Measurements from ENCODE around the gene EMP2. TPM values are rescaled to one million over a fixed set of nuclear protein-coding genes. Genes with fewer than 3 reads are reported as not detected.
"Not testable (repeated sequence)": the region's sequence is repeated elsewhere in the genome, so short reads cannot be mapped to it uniquely, and the experiment has no call there.

The EMP2 gene
- total RNA-seq, 1 donor from 2014 or later: 518 TPM

GRCh38 chr16:10622036-10622921 is 41.9 kb upstream of the EMP2 start:
- Histone ChIP-seq H3K4me3 (no peak overlapping the region), H3K36me3 (no peaks in the 10 kb centered on the region), H3K9me3 (no peaks in the 10 kb centered on the region), H3K27me3 (ENCODE audit: low read depth) (no peaks in the 10 kb centered on the region), H3K4me1 (peaks cover 21% of the 10 kb centered on the region), H3K27ac (peak overlapping the region; percentile 69)
- DNase-seq (peak; percentile 72), ATAC-seq (peak; percentile 77 to 79)
- intact Hi-C loops (cut with DNase I): no loop called here
- TF ChIP-seq CTCF (IDR thresholded peaks at IDR 0.05): no peak

GRCh38 chr16:10621216-10621949 is 41.0 kb upstream of the EMP2 start:
- H3K36me3 ChIP-seq; intact Hi-C loops (cut with DNase I); H3K4me3 ChIP-seq; ATAC-seq; H3K27me3 ChIP-seq (ENCODE audit: low read depth); DNase-seq; H3K9me3 ChIP-seq: not testable (repeated sequence)
- Histone ChIP-seq H3K27ac (peak overlapping the region; percentile 53), H3K4me1 (peaks cover 30% of the 10 kb centered on the region)

- Histone ChIP-seq H3K36me3 (no peaks in the 10 kb centered on the region), H3K4me1 (peaks cover 33% of the 10 kb centered on the region), H3K27me3 (ENCODE audit: low read depth) (no peaks in the 10 kb centered on the region), H3K4me3 (no peak overlapping the region), H3K9me3 (no peaks in the 10 kb centered on the region), H3K27ac (peak overlapping the region; percentile 84)
- DNase-seq (no peak), ATAC-seq (no peak)
- intact Hi-C loops (cut with DNase I): no loop called here
- TF ChIP-seq CTCF (IDR thresholded peaks at IDR 0.05): no peak
These were observed 39.7 kb upstream of the EMP2 start for GRCh38 chr16:10620120-10620519.

GRCh38 chr16:10619271-10619849 is 39.0 kb upstream of the EMP2 start:
- Histone ChIP-seq H3K9me3 (no peaks in the 10 kb centered on the region), H3K27ac (peak overlapping the region; percentile 84), H3K27me3 (ENCODE audit: low read depth) (no peaks in the 10 kb centered on the region), H3K4me1 (peaks cover 33% of the 10 kb centered on the region), H3K4me3 (peak overlapping the region; percentile 30), H3K36me3 (no peaks in the 10 kb centered on the region)
- no peak for TF ChIP-seq CTCF (IDR thresholded peaks at IDR 0.05)
- DNase-seq: peak; percentile 83
- intact Hi-C loops (cut with DNase I): no loop called here
- peak; percentile 64 to 66 for ATAC-seq

GRCh38 chr16:10618710-10619209 is 38.4 kb upstream of the EMP2 start:
- Histone ChIP-seq H3K4me3 (peak overlapping the region; percentile 30), H3K27me3 (ENCODE audit: low read depth) (no peaks in the 10 kb centered on the region), H3K9me3 (no peaks in the 10 kb centered on the region), H3K27ac (peak overlapping the region; percentile 84), H3K36me3 (no peaks in the 10 kb centered on the region), H3K4me1 (peaks cover 33% of the 10 kb centered on the region)
- no peak for ATAC-seq
- TF ChIP-seq CTCF (IDR thresholded peaks at IDR 0.05): no peak
- intact Hi-C loops (cut with DNase I): no loop called here
- no peak for DNase-seq

Measured in lower lobe of right lung (tissue), 2 donors.